ENCODE results near the gene RAB8B. TPM values are rescaled to one million over a fixed set of nuclear protein-coding genes. Genes with fewer than 3 reads are reported as not detected.
"Not testable (repeated sequence)": the region's sequence is repeated elsewhere in the genome, so short reads cannot be mapped to it uniquely, and the experiment has no call there.

RAB8B gene
- polyA plus RNA-seq, 4 donors: 9.8 to 19.6 (median 13.9) TPM

DNA sequence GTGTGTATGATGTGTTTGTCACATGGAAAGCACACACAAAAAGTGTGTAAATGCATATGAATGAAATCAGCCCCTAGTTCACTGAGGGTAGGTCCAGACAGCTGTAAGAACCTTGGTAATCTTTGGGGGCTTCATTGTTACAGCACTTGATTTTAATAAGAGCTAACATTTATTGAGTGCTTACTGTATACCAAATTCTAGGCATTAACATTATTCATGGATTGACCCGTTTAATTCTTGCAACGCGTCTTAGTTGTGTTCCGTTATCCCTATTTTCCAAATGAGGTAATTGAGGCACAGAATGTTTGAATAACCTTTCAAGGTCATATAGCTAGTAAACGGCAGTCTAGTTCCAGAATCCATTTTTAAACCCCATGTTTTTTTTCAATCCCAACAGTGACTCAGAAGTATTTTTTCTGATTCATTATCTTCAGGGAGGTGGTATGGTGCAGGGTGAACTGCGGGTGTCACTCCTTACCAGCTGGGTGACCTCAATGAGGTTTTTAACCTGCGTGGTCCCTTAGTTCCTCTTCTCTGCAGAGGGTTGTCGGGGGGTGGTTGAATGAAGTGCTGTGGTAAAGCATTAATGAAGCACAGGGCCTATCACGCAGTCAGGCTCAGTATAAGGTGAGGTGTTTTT, 14.2 kb downstream of the RAB8B start:
- 68 to 85% (median 82%) methylated on average over 9 of the region's 9 CpGs for WGBS, 3 donors
- FAIRE-seq (no peak), DNase-seq (no peak)
- Histone ChIP-seq H3K36me3 (ENCODE audit: control insufficient read depth in 3 of 3, insufficient read depth in 2 of 3, low read depth in 1 of 3, low read length in 3 of 3) (peaks cover 0 to 3% (median 2%) of the 10 kb centered on the region in 3 donors), H3K4me3 (ENCODE audit: low read depth in 1 of 3, low read length in 3 of 3) (no peak overlapping the region), H3K4me1 (ENCODE audit: control insufficient read depth in 3 of 3, insufficient read depth in 2 of 3, low read depth in 1 of 3, low read length in 2 of 3) (peaks cover 4 to 21% (median 11%) of the 10 kb centered on the region in 3 donors), H3K27me3 (ENCODE audit: control insufficient read depth in 3 of 3, insufficient read depth in 3 of 3, low read length in 3 of 3) (no peaks in the 10 kb centered on the region), H3K9me3 (ENCODE audit: control insufficient read depth in 2 of 2, insufficient read depth in 1 of 2, low read depth in 1 of 2, low read length in 1 of 2) (no peaks in the 10 kb centered on the region), H3K27ac (ENCODE audit: low read depth in 1 of 3, low read length in 2 of 3) (no peak overlapping the region)

- DNase-seq: no peak
- Histone ChIP-seq H3K36me3 (ENCODE audit: control insufficient read depth in 3 of 3, insufficient read depth in 2 of 3, low read depth in 1 of 3, low read length in 3 of 3) (peaks cover 0 to 2% (median 0%) of the 10 kb centered on the region in 3 donors), H3K4me3 (ENCODE audit: low read depth in 1 of 3, low read length in 3 of 3) (no peak overlapping the region), H3K27me3 (ENCODE audit: control insufficient read depth in 3 of 3, insufficient read depth in 3 of 3, low read length in 3 of 3) (no peaks in the 10 kb centered on the region), H3K4me1 (ENCODE audit: control insufficient read depth in 3 of 3, insufficient read depth in 2 of 3, low read depth in 1 of 3, low read length in 2 of 3) (peaks cover 4 to 30% (median 13%) of the 10 kb centered on the region in 3 donors), H3K9me3 (ENCODE audit: control insufficient read depth in 2 of 2, insufficient read depth in 1 of 2, low read depth in 1 of 2, low read length in 1 of 2) (no peaks in the 10 kb centered on the region), H3K27ac (ENCODE audit: low read depth in 1 of 3, low read length in 2 of 3) (no peak overlapping the region)
- no peak for FAIRE-seq
- 30 to 72% (median 63%) methylated on average over 2 of the region's 2 CpGs for WGBS, 3 donors
Observed at GRCh38 chr15:63206079-63206478, 16.7 kb downstream of the RAB8B start.

- H3K9me3 ChIP-seq (ENCODE audit: control insufficient read depth in 2 of 2, insufficient read depth in 1 of 2, low read depth in 1 of 2, low read length in 1 of 2); H3K27ac ChIP-seq (ENCODE audit: low read depth in 1 of 3, low read length in 2 of 3); H3K4me3 ChIP-seq (ENCODE audit: low read depth in 1 of 3, low read length in 3 of 3); DNase-seq; FAIRE-seq; H3K27me3 ChIP-seq (ENCODE audit: control insufficient read depth in 3 of 3, insufficient read depth in 3 of 3, low read length in 3 of 3); H3K36me3 ChIP-seq (ENCODE audit: control insufficient read depth in 3 of 3, insufficient read depth in 2 of 3, low read depth in 1 of 3, low read length in 3 of 3): not testable (repeated sequence)
- WGBS, 3 donors: 89 to 94% (median 92%) methylated on average over 12 of the region's 12 CpGs
- peaks cover 0 to 20% (median 5%) of the 10 kb centered on the region in 3 donors for H3K4me1 ChIP-seq (ENCODE audit: control insufficient read depth in 3 of 3, insufficient read depth in 2 of 3, low read depth in 1 of 3, low read length in 2 of 3)
Observed at GRCh38 chr15:63208824-63209223, 19.4 kb downstream of the RAB8B start.

DNA sequence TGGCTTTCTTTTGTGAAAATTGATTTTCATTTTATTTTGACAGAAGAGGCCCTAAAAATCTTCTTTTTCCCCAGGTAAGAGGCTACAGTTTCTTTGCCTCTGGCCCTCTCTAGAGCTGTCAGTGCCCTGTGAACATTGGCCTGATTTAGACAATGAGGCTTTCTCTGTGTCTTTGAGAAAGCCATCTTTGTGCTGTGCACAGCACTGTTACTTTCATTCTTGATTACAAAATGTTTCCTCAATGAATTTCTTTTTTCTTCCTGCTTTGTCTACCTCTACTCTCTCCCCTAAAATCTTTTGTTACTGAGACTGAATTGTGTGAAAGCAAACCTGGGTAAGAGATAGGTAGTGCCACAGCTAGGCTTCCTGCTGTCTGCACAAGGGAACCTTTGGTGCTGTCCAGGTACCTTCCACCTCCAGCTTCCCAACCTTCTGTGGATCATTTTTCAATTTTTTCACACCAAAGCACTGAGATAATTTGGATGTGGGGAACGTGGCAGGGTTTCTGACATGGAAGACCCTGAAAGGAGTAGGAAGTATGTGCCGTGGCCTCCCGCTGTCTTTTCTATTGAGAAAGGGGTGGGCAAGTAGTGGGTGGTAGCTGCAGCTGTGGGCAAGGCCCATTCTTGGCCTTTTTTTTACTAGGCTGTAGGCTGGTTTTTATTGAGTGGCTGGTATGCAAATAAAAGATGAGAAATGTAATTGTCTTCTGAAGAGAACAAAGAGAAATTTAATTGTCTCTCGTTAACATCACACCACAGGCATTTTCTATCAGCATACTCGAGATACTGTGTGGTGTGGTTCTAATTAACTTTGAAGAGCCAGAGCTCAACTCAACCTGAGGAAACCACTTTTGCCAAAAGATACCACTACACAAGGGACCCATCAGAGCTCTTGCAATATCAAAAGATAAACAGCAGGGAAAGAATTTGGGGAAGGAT, 21.0 kb downstream of the RAB8B start:
- FAIRE-seq (no peak), DNase-seq (no peak)
- WGBS, 3 donors: 70 to 86% (median 74%) methylated on average over 5 of the region's 5 CpGs
- Histone ChIP-seq H3K4me3 (ENCODE audit: low read depth in 1 of 3, low read length in 3 of 3) (no peak overlapping the region), H3K4me1 (ENCODE audit: control insufficient read depth in 3 of 3, insufficient read depth in 2 of 3, low read depth in 1 of 3, low read length in 2 of 3) (peaks cover 0 to 18% (median 5%) of the 10 kb centered on the region in 3 donors), H3K9me3 (ENCODE audit: control insufficient read depth in 2 of 2, insufficient read depth in 1 of 2, low read depth in 1 of 2, low read length in 1 of 2) (no peaks in the 10 kb centered on the region), H3K36me3 (ENCODE audit: control insufficient read depth in 3 of 3, insufficient read depth in 2 of 3, low read depth in 1 of 3, low read length in 3 of 3) (no peaks in the 10 kb centered on the region), H3K27ac (ENCODE audit: low read depth in 1 of 3, low read length in 2 of 3) (peak overlapping the region in 2 of 3 donors; percentile 53 to 68), H3K27me3 (ENCODE audit: control insufficient read depth in 3 of 3, insufficient read depth in 3 of 3, low read length in 3 of 3) (no peaks in the 10 kb centered on the region)

GRCh38 chr15:63211092-63211490, 21.7 kb downstream of the RAB8B start:
- WGBS, 3 donors: 66 to 93% (median 73%) methylated on average over 3 of the region's 3 CpGs
- Histone ChIP-seq H3K36me3 (ENCODE audit: control insufficient read depth in 3 of 3, insufficient read depth in 2 of 3, low read depth in 1 of 3, low read length in 3 of 3) (no peaks in the 10 kb centered on the region), H3K4me3 (ENCODE audit: low read depth in 1 of 3, low read length in 3 of 3) (no peak overlapping the region), H3K9me3 (ENCODE audit: control insufficient read depth in 2 of 2, insufficient read depth in 1 of 2, low read depth in 1 of 2, low read length in 1 of 2) (no peaks in the 10 kb centered on the region), H3K27me3 (ENCODE audit: control insufficient read depth in 3 of 3, insufficient read depth in 3 of 3, low read length in 3 of 3) (no peaks in the 10 kb centered on the region), H3K4me1 (ENCODE audit: control insufficient read depth in 3 of 3, insufficient read depth in 2 of 3, low read depth in 1 of 3, low read length in 2 of 3) (peaks cover 0 to 18% (median 5%) of the 10 kb centered on the region in 3 donors), H3K27ac (ENCODE audit: low read depth in 1 of 3, low read length in 2 of 3) (peak overlapping the region in 1 of 3 donors; percentile 68)
- FAIRE-seq (no peak), DNase-seq (no peak)

GRCh38 chr15:63211549-63211948, 22.1 kb downstream of the RAB8B start:
- peaks cover 0 to 18% (median 5%) of the 10 kb centered on the region in 3 donors for H3K4me1 ChIP-seq (ENCODE audit: control insufficient read depth in 3 of 3, insufficient read depth in 2 of 3, low read depth in 1 of 3, low read length in 2 of 3)
- FAIRE-seq (no peak), DNase-seq (no peak)
- H3K36me3 ChIP-seq (ENCODE audit: control insufficient read depth in 3 of 3, insufficient read depth in 2 of 3, low read depth in 1 of 3, low read length in 3 of 3): no peaks in the 10 kb centered on the region
- no peak overlapping the region for H3K4me3 ChIP-seq (ENCODE audit: low read depth in 1 of 3, low read length in 3 of 3)
- WGBS, 3 donors: 89 to 94% (median 93%) methylated on average over 2 of the region's 2 CpGs
- H3K9me3 ChIP-seq (ENCODE audit: control insufficient read depth in 2 of 2, insufficient read depth in 1 of 2, low read depth in 1 of 2, low read length in 1 of 2): no peaks in the 10 kb centered on the region
- H3K27me3 ChIP-seq (ENCODE audit: control insufficient read depth in 3 of 3, insufficient read depth in 3 of 3, low read length in 3 of 3): no peaks in the 10 kb centered on the region
- H3K27ac ChIP-seq (ENCODE audit: low read depth in 1 of 3, low read length in 2 of 3): peak overlapping the region in 1 of 3 donors; percentile 89

GRCh38 chr15:63212050-63213004, 22.9 kb downstream of the RAB8B start:
- FAIRE-seq: no peak

More at GRCh38 chr15:63212050-63213004, 22.9 kb downstream of the RAB8B start:
- H3K4me3 ChIP-seq (ENCODE audit: low read depth in 1 of 3, low read length in 3 of 3): no peak overlapping the region
- H3K27me3 ChIP-seq (ENCODE audit: control insufficient read depth in 3 of 3, insufficient read depth in 3 of 3, low read length in 3 of 3): no peaks in the 10 kb centered on the region
- peaks cover 0 to 18% (median 5%) of the 10 kb centered on the region in 3 donors for H3K4me1 ChIP-seq (ENCODE audit: control insufficient read depth in 3 of 3, insufficient read depth in 2 of 3, low read depth in 1 of 3, low read length in 2 of 3)
- WGBS, 3 donors: 50 to 71% (median 59%) methylated on average over 10 of the region's 10 CpGs
- DNase-seq: peak in 1 of 2 donors; percentile 23
- H3K36me3 ChIP-seq (ENCODE audit: control insufficient read depth in 3 of 3, insufficient read depth in 2 of 3, low read depth in 1 of 3, low read length in 3 of 3): no peaks in the 10 kb centered on the region
- H3K9me3 ChIP-seq (ENCODE audit: control insufficient read depth in 2 of 2, insufficient read depth in 1 of 2, low read depth in 1 of 2, low read length in 1 of 2): no peaks in the 10 kb centered on the region
- peak overlapping the region in 1 of 3 donors; percentile 89 for H3K27ac ChIP-seq (ENCODE audit: low read depth in 1 of 3, low read length in 2 of 3)
